K562 (cell line): ENCODE results near the gene NRCAM. TPM values are rescaled to one million over a fixed set of nuclear protein-coding genes. Genes with fewer than 3 reads are reported as not detected.

Experiments used
- EZH2 ChIP-seq: IDR thresholded peaks from 2 replicates; pipeline ENCODE4 v1.6.1; 2012; ENCODE audit warnings: low read depth, mild to moderate bottlenecking, inconsistent platforms, low read length, borderline replicate concordance
- FOXK1 ChIP-seq: sonication (generic); formaldehyde crosslinking; IDR thresholded peaks from 2 replicates; pipeline ENCODE4 v1.8.0; 2022; ENCODE audit warnings: missing genetic modification reagents, mild to moderate bottlenecking, borderline replicate concordance
- FOXM1 ChIP-seq, 2 experiments: fragments of 450-650 bp in 1 of 2; sonication (generic) in 1 of 2; formaldehyde crosslinking in 1 of 2; IDR thresholded peaks; 2 replicates each; pipeline versions ENCODE4 v1.6.1 to v1.9.0; 2017 to 2022; ENCODE audit warnings: low read depth in 2 of 2, mild to moderate bottlenecking in 2 of 2, missing genetic modification reagents in 1 of 2, moderate library complexity in 1 of 2
- JUND ChIP-seq, 2 experiments: IDR thresholded peaks; 2 replicates in 1 of 2; 3 replicates in 1 of 2; pipeline ENCODE4 v1.6.1; 2011; ENCODE audit warnings: borderline replicate concordance in 2 of 2, low read depth in 2 of 2, low read length in 2 of 2, improper control_type of control experiment in 1 of 2, missing biosample characterization in 1 of 2, missing genetic modification characterization in 1 of 2, missing genetic modification reagents in 1 of 2
- KAT2B ChIP-seq: IDR thresholded peaks from one replicate; pipeline ENCODE4 v1.6.1; 2012; ENCODE audit warnings: low read depth, mild to moderate bottlenecking, control low read depth, inconsistent platforms, low read length, moderate library complexity
- SRSF1 ChIP-seq: fragments of 200-400 bp; formaldehyde crosslinking; IDR thresholded peaks from 2 replicates; pipeline ENCODE4 v1.6.1; 2017; ENCODE audit warnings: mild to moderate bottlenecking, low read depth, low read length, moderate library complexity
- TRIM24 ChIP-seq, 2 experiments: fragments of 450-650 bp; IDR thresholded peaks; 2 replicates each; pipeline ENCODE4 v1.6.1; 2016
- ZNF695 ChIP-seq: fragments of 450-650 bp; formaldehyde crosslinking; IDR thresholded peaks from 2 replicates; pipeline ENCODE4 v1.4.0; 2020; ENCODE audit warnings: mild to moderate bottlenecking, moderate library complexity
- polyA plus RNA-seq, 8 experiments: library from polyadenylated mRNA; depleted of rRNA in 4 of 8; stranded (reverse) in 5 of 8; unstranded in 3 of 8; fragments of >200 nt; fragmentation: Nextera tagmentation in 2 of 8; fragmentation: Illumina TruSeq in 1 of 8; extraction: Ambion mirVana in 2 of 8; extraction: Trizol in 1 of 8; gene quantifications; 2 replicates each; pipeline versions ENCODE4 v1.2.1 to v1.2.3, GENCODE V29; 2011 to 2014; ENCODE audit warnings: inconsistent platforms in 1 of 8, missing spikeins in 1 of 8
- total RNA-seq, 7 experiments: library from RNA; depleted of rRNA in 6 of 7; stranded (reverse); fragments of >200 nt in 6 of 7; fragmentation: Illumina TruSeq in 2 of 7; extraction: Trizol in 2 of 7; gene quantifications; 2 replicates each; pipeline versions ENCODE4 v1.2.1 to v1.2.3, GENCODE V29; 2011 to 2021; ENCODE audit warnings: low replicate concordance in 1 of 7
- TF ChIP-seq, protein P1 (sequence below): fragments of 250-450 bp; sonication (Bioruptor Pico); IDR thresholded peaks from 2 replicates; pipeline ENCODE4 v1.4.0; 2020
- TF ChIP-seq, protein P2 (sequence below): sonication (generic); formaldehyde crosslinking; IDR thresholded peaks from 2 replicates; pipeline ENCODE4 v1.8.0; 2022; ENCODE audit warnings: missing genetic modification reagents, mild to moderate bottlenecking, moderate library complexity, borderline replicate concordance
- TF ChIP-seq, protein P3 (sequence below): fragments of 250-450 bp; sonication (Bioruptor Pico); IDR thresholded peaks from 2 replicates; pipeline ENCODE4 v1.4.0; 2020
- TF ChIP-seq, protein P4 (sequence below): sonication (generic); formaldehyde crosslinking; IDR thresholded peaks from 2 replicates; pipeline ENCODE4 v1.8.0; 2023; ENCODE audit warnings: mild to moderate bottlenecking, missing genetic modification reagents
- TF ChIP-seq, protein P5 (sequence below): sonication (generic); formaldehyde crosslinking; IDR thresholded peaks from 2 replicates; pipeline ENCODE4 v1.9.0; 2022; ENCODE audit warnings: mild to moderate bottlenecking, missing genetic modification reagents
- TF ChIP-seq, protein P6 (sequence below): fragments of 250-450 bp; sonication (Bioruptor Pico); IDR thresholded peaks from 2 replicates; pipeline ENCODE4 v1.5.0; 2021

The NRCAM gene
- total and polyA plus RNA-seq, 9 of the 15 experiments (the other 6 are each of a cell fraction or from before 2014, with no cell fraction given): 0.03 to 0.54 (median 0.12) TPM; not detected in 1

DNA sequence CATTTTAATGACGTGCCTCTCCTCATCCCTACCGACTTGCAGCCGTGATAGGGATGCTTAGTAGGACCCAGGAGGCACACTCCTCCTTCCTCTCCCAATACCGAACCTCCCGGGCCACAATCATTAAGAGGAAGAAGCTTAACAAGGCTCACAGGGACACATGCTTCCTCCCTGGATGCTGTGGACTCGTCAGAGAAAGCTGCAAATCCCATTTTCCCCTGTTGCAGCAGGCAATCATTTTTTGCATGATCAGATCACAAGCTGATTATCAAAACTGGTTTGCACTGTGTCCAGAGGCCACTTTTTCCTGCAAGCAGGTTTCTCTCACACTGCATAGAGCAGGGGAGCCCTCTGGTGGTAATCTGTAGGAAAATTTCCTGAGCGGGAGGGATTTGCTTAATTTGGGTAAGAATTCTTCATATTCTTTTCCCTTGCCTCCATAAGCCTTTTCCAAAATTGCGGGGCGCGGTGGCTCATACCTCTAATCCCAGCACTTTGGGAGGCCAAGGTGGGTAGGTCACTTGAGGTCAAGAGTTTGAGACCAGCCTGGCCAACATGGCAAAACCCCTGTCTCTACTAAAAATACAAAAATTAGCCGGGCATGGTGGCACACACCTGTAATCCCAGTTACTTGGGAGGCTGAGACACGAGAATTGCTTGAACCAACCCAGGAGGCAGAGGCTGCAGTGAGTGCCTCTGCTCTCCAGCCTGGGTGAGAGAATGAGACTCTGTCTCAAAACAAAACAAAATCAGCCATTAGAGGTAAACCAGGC lies 310.0 kb downstream of the NRCAM start (continued):
- TF ChIP-seq, protein P1, sequence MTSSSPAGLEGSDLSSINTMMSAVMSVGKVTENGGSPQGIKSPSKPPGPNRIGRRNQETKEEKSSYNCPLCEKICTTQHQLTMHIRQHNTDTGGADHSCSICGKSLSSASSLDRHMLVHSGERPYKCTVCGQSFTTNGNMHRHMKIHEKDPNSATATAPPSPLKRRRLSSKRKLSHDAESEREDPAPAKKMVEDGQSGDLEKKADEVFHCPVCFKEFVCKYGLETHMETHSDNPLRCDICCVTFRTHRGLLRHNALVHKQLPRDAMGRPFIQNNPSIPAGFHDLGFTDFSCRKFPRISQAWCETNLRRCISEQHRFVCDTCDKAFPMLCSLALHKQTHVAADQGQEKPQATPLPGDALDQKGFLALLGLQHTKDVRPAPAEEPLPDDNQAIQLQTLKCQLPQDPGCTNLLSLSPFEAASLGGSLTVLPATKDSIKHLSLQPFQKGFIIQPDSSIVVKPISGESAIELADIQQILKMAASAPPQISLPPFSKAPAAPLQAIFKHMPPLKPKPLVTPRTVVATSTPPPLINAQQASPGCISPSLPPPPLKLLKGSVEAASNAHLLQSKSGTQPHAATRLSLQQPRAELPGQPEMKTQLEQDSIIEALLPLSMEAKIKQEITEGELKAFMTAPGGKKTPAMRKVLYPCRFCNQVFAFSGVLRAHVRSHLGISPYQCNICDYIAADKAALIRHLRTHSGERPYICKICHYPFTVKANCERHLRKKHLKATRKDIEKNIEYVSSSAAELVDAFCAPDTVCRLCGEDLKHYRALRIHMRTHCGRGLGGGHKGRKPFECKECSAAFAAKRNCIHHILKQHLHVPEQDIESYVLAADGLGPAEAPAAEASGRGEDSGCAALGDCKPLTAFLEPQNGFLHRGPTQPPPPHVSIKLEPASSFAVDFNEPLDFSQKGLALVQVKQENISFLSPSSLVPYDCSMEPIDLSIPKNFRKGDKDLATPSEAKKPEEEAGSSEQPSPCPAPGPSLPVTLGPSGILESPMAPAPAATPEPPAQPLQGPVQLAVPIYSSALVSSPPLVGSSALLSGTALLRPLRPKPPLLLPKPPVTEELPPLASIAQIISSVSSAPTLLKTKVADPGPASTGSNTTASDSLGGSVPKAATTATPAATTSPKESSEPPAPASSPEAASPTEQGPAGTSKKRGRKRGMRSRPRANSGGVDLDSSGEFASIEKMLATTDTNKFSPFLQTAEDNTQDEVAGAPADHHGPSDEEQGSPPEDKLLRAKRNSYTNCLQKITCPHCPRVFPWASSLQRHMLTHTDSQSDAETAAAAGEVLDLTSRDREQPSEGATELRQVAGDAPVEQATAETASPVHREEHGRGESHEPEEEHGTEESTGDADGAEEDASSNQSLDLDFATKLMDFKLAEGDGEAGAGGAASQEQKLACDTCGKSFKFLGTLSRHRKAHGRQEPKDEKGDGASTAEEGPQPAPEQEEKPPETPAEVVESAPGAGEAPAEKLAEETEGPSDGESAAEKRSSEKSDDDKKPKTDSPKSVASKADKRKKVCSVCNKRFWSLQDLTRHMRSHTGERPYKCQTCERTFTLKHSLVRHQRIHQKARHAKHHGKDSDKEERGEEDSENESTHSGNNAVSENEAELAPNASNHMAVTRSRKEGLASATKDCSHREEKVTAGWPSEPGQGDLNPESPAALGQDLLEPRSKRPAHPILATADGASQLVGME: no peak
- peak; percentile 20; the same call in 1 of the 2 replicates for TF ChIP-seq JUND (IDR thresholded peaks at IDR 0.05; ENCODE audit: borderline replicate concordance, low read depth, low read length)
- TF ChIP-seq JUND (tag; IDR thresholded peaks at IDR 0.05; ENCODE audit: borderline replicate concordance, low read depth, low read length): peak; percentile 28; the same call in 2 of the 3 replicates
- TF ChIP-seq, protein P2, sequence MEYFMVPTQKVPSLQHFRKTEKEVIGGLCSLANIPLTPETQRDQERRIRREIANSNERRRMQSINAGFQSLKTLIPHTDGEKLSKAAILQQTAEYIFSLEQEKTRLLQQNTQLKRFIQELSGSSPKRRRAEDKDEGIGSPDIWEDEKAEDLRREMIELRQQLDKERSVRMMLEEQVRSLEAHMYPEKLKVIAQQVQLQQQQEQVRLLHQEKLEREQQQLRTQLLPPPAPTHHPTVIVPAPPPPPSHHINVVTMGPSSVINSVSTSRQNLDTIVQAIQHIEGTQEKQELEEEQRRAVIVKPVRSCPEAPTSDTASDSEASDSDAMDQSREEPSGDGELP (CRISPR knock-in tag): no peak
- TF ChIP-seq, protein P3, sequence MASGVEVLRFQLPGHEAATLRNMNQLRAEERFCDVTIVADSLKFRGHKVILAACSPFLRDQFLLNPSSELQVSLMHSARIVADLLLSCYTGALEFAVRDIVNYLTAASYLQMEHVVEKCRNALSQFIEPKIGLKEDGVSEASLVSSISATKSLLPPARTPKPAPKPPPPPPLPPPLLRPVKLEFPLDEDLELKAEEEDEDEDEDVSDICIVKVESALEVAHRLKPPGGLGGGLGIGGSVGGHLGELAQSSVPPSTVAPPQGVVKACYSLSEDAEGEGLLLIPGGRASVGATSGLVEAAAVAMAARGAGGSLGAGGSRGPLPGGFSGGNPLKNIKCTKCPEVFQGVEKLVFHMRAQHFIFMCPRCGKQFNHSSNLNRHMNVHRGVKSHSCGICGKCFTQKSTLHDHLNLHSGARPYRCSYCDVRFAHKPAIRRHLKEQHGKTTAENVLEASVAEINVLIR (CRISPR knock-in tag): no peak
- peak; percentile 60; the same call in 1 of the 2 replicates for TF ChIP-seq FOXK1 (CRISPR knock-in tag)
- no peak for TF ChIP-seq KAT2B
- peak in 1 of 2 experiments; percentile 20; a peak in 1 of 4 replicates for TF ChIP-seq TRIM24 (IDR thresholded peaks at IDR 0.05)
- TF ChIP-seq ZNF695 (CRISPR knock-in tag): no peak
- TF ChIP-seq, protein P4, sequence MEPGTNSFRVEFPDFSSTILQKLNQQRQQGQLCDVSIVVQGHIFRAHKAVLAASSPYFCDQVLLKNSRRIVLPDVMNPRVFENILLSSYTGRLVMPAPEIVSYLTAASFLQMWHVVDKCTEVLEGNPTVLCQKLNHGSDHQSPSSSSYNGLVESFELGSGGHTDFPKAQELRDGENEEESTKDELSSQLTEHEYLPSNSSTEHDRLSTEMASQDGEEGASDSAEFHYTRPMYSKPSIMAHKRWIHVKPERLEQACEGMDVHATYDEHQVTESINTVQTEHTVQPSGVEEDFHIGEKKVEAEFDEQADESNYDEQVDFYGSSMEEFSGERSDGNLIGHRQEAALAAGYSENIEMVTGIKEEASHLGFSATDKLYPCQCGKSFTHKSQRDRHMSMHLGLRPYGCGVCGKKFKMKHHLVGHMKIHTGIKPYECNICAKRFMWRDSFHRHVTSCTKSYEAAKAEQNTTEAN (CRISPR knock-in tag): peak; percentile 39; the same call in 1 of the 2 replicates
- TF ChIP-seq, protein P5, sequence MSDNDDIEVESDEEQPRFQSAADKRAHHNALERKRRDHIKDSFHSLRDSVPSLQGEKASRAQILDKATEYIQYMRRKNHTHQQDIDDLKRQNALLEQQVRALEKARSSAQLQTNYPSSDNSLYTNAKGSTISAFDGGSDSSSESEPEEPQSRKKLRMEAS (CRISPR knock-in tag): no peak
- TF ChIP-seq, protein P6, sequence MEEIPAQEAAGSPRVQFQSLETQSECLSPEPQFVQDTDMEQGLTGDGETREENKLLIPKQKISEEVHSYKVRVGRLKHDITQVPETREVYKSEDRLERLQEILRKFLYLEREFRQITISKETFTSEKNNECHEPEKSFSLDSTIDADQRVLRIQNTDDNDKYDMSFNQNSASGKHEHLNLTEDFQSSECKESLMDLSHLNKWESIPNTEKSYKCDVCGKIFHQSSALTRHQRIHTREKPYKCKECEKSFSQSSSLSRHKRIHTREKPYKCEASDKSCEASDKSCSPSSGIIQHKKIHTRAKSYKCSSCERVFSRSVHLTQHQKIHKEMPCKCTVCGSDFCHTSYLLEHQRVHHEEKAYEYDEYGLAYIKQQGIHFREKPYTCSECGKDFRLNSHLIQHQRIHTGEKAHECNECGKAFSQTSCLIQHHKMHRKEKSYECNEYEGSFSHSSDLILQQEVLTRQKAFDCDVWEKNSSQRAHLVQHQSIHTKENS (CRISPR knock-in tag): no peak
- no peak for TF ChIP-seq SRSF1
- no peak for TF ChIP-seq FOXM1 (IDR thresholded peaks at IDR 0.05; ENCODE audit: low read depth)
- TF ChIP-seq FOXM1 (CRISPR knock-in tag; IDR thresholded peaks at IDR 0.05; ENCODE audit: low read depth): no peak
- no peak for TF ChIP-seq EZH2
